SK-MEL-5 (cell line): ENCODE results near the gene SUSD5. TPM values are rescaled to one million over a fixed set of nuclear protein-coding genes. Genes with fewer than 3 reads are reported as not detected.
"Not testable (repeated sequence)": the region's sequence is repeated elsewhere in the genome, so short reads cannot be mapped to it uniquely, and the experiment has no call there.

ENCODE experiments used
- DNase-seq: peaks from one replicate; pipeline ENCODE4 v3.0.0-alpha.2; 2016; ENCODE audit warnings: low read depth, low spot score
- in situ Hi-C: cut with HindIII; loops from 2 replicates; pipeline ENCODE4 v1.10.0; 2016; ENCODE audit warnings: low sequenced_read_pairs, high pct_unique_total_duplicates, low pct_unique_long_range_greater_than_20kb
- total RNA-seq: library from RNA; depleted of rRNA; stranded (reverse); fragments of >200 nt; shearing (Covaris generic); gene quantifications from 2 replicates; pipeline ENCODE4 v1.2.3, GENCODE V29; 2014

The SUSD5 gene
- total RNA-seq, 1 experiment from 2014 or later, result 2.2 TPM

GRCh38 chr3:33167284-33167683 is 51.3 kb downstream of the SUSD5 start:
- no peak for DNase-seq
- in situ Hi-C loops, result no loop called here

GRCh38 chr3:33166095-33166494 is 52.5 kb downstream of the SUSD5 start:
- in situ Hi-C loops, result no loop called here
- DNase-seq, result no peak

GRCh38 chr3:33165372-33165771 is 53.2 kb downstream of the SUSD5 start:
- in situ Hi-C loops, result no loop called here
- DNase-seq, result no peak

GRCh38 chr3:33162621-33163020 is 56.0 kb downstream of the SUSD5 start:
- DNase-seq, in situ Hi-C loops: not testable (repeated sequence)

GRCh38 chr3:33159981-33160380 is 58.6 kb downstream of the SUSD5 start:
- no peak for DNase-seq
- in situ Hi-C loops, result no loop called here

GRCh38 chr3:33159234-33159633 is 59.4 kb downstream of the SUSD5 start:
- DNase-seq, result no peak
- in situ Hi-C loops, result no loop called here

GRCh38 chr3:33155301-33155700 is 63.3 kb downstream of the SUSD5 start:
- in situ Hi-C loops, result no loop called here
- no peak for DNase-seq

GRCh38 chr3:33153782-33154181 is 64.8 kb downstream of the SUSD5 start:
- no peak for DNase-seq
- in situ Hi-C loops, result no loop called here

GRCh38 chr3:33152363-33153360 is 65.9 kb downstream of the SUSD5 start:
- DNase-seq, result no peak
- in situ Hi-C loops, result no loop called here

GRCh38 chr3:33149342-33149741 is 69.3 kb downstream of the SUSD5 start:
- in situ Hi-C loops, result no loop called here
- no peak for DNase-seq

GRCh38 chr3:33146791-33147445 is 71.7 kb downstream of the SUSD5 start:
- peak; percentile 90 for DNase-seq
- in situ Hi-C loops, result no loop called here

GRCh38 chr3:33145901-33146580 is 72.6 kb downstream of the SUSD5 start:
- DNase-seq, result no peak
- in situ Hi-C loops, result no loop called here

GRCh38 chr3:33145221-33145900 is 73.2 kb downstream of the SUSD5 start:
- in situ Hi-C loops, result no loop called here
- DNase-seq, result no peak

GRCh38 chr3:33144433-33144832 is 74.2 kb downstream of the SUSD5 start:
- in situ Hi-C loops, result no loop called here

GRCh38 chr3:33141006-33141405 is 77.6 kb downstream of the SUSD5 start:
- no peak for DNase-seq
- in situ Hi-C loops, result no loop called here

More at GRCh38 chr3:33144433-33144832, 74.2 kb downstream of the SUSD5 start:
- peak; percentile 71 for DNase-seq

GRCh38 chr3:33139996-33140395 is 78.6 kb downstream of the SUSD5 start:
- in situ Hi-C loops, result no loop called here
- DNase-seq, result no peak

GRCh38 chr3:33139006-33139623 is 79.5 kb downstream of the SUSD5 start:
- DNase-seq, in situ Hi-C loops: not testable (repeated sequence)
